PC-9 (cell line): ENCODE results near the gene CEP112.

Experiments
- CTCF ChIP-seq: fragments of 200-600 bp; sonication (generic); conservative IDR thresholded peaks from 2 replicates; pipeline ENCODE4 v1.6.1; 2017; ENCODE audit warnings: mixed run types, antibody characterized with exemption, mild to moderate bottlenecking, moderate library complexity
- EZH2 ChIP-seq: fragments of 200-600 bp; sonication (generic); IDR thresholded peaks from 2 replicates; pipeline ENCODE4 v1.8.0; 2017; ENCODE audit warnings: antibody characterized with exemption, low read depth

DNA sequence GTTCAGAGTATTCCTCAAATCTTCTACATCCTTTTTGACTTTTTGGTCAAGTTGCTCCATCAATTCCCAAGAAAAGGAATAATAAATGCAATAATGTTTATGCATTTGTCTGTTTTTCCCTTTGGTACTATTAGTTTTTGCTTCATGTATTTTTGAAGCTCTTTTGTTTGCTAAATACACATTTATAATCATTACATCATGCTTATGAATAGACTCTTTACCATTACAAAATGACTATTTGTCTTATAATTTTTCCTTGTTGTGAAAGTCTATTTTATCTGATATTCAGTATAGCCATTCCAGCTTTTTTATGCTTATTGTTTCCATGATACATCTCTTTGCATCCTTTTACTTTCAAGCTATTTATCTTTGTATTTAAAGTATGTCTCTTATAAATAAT, 41.2 kb downstream of the CEP112 start:
- TF ChIP-seq CTCF = no peak
- no peak for TF ChIP-seq EZH2
